Measurements from ENCODE around the gene RIPOR3.
"Not testable (repeated sequence)": the region's sequence is repeated elsewhere in the genome, so short reads cannot be mapped to it uniquely, and the experiment has no call there.

RIPOR3 gene

DNA sequence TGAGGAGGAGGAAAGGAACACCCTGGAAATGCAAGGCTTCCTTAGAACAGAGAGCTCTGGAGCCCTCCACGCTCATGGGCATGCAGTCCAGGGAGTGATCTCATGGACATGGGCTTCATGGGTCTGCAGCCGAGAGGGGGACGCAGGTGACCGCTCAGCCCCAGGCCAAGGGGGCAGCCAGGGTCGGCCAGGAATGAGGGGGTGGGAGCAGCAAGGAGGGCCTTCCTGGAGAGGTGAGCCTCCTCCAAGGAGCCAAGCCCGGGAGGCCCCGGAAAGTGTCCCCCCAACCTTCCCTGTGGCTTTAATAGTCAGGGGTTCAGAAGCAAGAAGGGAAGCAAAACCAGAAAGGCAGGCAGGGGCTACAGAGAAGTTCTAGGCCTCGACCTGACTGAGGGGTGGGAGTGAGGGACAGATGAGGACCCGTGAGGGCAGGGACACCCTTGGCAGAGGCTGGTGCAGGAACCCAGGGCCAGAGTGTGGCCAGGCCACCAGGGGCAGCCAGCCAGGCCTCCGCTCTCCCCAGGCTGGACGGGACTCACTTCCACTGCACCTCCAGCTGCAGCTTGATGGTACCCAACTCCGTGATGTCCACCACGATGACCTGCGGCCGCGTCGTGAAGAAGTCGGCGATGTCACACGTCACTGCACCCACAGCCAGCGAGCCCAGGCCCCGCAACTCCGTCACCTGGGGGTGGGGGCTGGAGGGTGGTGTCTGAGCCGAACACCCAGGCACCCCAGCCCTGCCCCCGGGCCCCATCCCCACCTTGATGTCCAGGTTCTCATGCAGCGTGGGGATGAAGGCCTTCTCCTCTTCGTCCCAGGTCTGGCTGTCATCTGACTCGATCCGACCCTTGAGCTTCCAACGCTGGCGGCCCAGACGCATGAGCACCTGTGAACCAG, 83.2 kb downstream of the RIPOR3 start:
- no peak for DNase-seq
- no peak for TF ChIP-seq POLR2A (IDR thresholded peaks at IDR 0.05; ENCODE audit: low read length)
- TF ChIP-seq GATA1 (IDR thresholded peaks at IDR 0.05; ENCODE audit: low read depth, low read length) = no peak

DNA sequence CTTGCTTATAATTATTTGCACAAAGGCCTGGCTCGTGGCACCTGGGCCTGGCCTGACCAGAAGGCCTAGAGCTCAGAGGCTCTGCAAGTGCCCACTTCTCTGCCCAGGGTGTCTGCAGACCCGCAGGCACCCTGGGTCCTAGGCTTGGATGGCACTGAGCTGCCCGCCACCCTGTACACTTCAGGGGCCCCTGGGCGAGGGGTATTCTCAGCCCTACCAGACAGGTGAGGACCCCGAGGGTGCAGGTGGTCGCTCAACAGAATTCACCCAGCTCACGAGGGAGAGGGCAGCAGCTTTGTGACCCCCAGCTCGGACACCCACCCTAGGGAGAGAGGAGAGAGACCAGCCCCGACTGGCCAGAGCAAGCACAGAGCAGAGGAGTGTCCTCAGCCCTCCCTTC, 83.9 kb downstream of the RIPOR3 start:
- no peak for DNase-seq
- TF ChIP-seq GATA1 (IDR thresholded peaks at IDR 0.05; ENCODE audit: low read depth, low read length) (no peak), POLR2A (IDR thresholded peaks at IDR 0.05; ENCODE audit: low read length) (no peak)

GRCh38 chr20:50605136-50605535, 86.2 kb downstream of the RIPOR3 start:
- no peak for DNase-seq
- TF ChIP-seq POLR2A (IDR thresholded peaks at IDR 0.05; ENCODE audit: low read length) = no peak
- no peak for TF ChIP-seq GATA1 (IDR thresholded peaks at IDR 0.05; ENCODE audit: low read depth, low read length)

GRCh38 chr20:50604451-50604850, 86.9 kb downstream of the RIPOR3 start:
- DNase-seq = no peak
- TF ChIP-seq POLR2A (IDR thresholded peaks at IDR 0.05; ENCODE audit: low read length) = no peak
- no peak for TF ChIP-seq GATA1 (IDR thresholded peaks at IDR 0.05; ENCODE audit: low read depth, low read length)

GRCh38 chr20:50602432-50603088, 88.8 kb downstream of the RIPOR3 start:
- TF ChIP-seq GATA1 (IDR thresholded peaks at IDR 0.05; ENCODE audit: low read depth, low read length) = no peak
- no peak for TF ChIP-seq POLR2A (IDR thresholded peaks at IDR 0.05; ENCODE audit: low read length)
- no peak for DNase-seq

DNA sequence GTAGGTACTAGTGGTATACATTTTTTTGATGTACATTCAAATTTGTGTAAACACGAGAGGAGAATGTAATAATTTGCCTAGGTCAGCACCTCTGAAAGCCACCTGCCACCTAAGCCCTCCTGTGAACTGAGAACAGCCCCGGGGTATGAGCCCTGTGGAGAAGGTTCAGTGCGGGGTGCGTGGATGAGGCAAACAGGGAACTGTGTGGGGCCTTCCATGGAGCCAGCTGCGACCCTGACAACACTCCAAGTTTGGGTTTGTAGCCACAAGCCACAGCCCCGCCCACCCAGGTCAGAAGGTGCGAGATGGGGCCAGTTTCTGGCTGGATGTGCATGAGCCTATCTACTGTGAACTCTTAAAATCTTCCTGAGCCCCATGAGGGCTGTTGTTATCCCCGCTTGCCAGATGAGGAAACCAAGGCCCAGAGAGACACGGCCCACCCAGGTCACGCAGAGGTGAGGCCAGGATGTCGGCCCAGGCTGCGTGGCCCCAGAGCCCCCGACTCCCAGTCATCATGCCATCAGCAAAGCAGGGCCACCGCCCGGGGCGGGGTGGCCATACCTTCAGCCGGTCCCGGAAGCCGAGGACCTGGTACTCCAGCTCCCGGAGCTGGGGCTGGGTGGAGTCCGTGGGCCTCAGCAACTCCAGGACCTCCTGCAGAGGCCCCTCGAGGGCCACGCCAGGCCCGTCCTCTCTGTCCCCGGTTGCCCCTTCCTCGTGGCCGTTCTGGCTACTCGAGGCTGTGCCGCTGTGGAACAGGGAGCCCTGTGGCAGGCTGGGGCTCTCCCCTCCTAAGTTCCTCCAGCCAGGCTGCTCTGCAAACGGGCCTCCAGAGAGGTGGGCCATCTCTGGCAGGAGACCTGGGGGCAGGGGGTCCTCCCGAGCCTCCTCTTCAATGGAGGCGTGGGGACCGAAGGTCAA, 89.6 kb downstream of the RIPOR3 start:
- DNase-seq = no peak
- TF ChIP-seq POLR2A (IDR thresholded peaks at IDR 0.05; ENCODE audit: low read length) (no peak), GATA1 (IDR thresholded peaks at IDR 0.05; ENCODE audit: low read depth, low read length) (no peak)

DNA sequence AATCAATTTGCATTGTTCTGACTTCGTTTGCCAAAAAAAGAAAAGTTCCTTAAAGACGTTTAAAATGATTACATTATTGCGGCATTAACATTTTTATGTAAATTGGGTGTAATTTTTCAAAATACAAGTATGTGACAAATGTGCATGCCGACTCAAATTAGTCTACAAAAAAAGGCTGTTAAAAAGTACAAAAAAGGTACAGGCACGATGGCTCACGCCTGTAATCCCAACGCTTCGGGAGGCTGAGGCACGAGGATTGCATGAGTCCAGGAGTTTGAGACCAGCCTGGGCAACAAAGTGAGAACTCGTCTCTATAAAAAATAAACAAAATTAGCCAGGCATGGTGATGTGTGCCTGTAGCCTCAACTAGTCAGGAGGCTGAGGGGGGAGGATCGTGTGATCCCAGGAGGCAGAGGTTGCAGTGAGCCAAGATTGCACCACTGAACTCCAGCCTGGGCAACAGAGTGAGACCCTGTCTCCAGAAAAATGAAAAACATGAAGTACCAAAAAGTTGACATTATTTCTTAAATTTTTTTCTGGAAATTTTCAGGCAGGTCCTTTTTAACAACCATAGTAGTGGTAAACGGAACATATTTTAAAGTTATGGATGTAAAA, 91.0 kb downstream of the RIPOR3 start:
- no peak for TF ChIP-seq POLR2A (IDR thresholded peaks at IDR 0.05; ENCODE audit: low read length)
- DNase-seq = no peak

- not testable (repeated sequence) for DNase-seq
Observed at GRCh38 chr20:50598768-50599167, 92.6 kb downstream of the RIPOR3 start.

DNA sequence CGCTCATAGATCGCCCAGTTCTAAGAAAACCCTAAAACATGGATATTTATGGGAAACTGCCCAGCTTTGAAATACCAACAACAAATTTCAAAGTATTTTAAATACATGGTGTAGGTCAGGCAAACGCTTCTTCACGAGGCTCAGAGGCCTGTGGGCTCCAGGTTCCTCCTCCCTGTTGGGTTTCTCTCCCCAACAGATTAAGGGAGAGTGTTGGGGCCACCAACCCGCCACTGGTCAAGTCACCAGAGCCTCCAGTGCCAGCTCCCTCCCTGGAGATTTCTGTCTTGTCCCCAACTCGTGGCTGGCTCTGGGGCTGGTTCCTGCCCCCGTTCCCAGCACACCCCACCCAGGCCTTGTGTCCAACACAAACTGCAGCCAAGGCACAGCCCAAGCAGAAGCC, 93.3 kb downstream of the RIPOR3 start:
- DNase-seq = no peak
- TF ChIP-seq GATA1 (IDR thresholded peaks at IDR 0.05; ENCODE audit: low read depth, low read length) = no peak
- TF ChIP-seq POLR2A (IDR thresholded peaks at IDR 0.05; ENCODE audit: low read length) = no peak

DNA sequence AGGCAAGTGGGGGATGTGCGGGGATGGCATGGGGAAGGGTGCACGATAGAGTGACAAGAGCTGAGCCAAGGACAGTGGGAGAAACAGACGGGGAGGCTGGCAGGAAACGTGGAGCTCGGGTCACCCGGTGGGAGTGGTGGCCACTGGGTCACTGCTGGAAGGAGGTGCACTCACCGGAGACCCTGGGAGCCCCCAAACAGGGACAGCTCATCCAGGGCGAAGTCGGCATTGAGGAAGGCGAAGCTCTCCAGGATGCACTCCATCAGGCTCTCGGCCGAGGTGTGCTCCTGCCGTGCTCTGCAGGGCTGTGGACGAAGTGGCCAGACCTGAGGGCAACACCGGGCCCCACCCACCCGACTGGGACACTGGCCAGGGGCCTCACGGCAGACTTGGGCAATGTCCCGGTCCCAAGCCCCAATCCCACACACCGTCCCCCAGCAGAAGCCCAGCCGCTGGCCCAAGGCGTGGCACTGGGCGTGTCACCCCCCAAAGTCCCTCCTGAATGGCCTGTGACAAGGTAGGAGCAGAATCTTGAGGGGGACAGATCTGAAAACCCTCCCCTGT, 93.9 kb downstream of the RIPOR3 start:
- TF ChIP-seq GATA1 (IDR thresholded peaks at IDR 0.05; ENCODE audit: low read depth, low read length) = no peak
- TF ChIP-seq POLR2A (IDR thresholded peaks at IDR 0.05; ENCODE audit: low read length) = no peak
- no peak for DNase-seq

DNA sequence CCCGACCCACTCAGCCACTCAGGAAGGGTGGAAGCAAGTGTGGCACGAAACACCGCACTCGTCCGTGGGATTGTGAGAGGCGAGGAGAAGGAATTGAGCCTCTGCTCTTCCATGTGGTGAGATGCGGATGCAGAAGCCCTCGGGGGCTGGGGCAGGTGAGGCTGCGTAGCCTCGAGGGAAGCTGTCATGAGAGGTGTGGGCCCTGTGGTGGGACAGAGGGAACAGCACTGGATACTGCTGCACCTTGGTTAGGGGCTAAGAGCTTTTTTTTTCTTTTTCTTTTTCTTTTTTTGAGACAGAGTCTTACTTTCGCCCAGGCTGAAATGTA, 94.7 kb downstream of the RIPOR3 start:
- no peak for DNase-seq
- no peak for TF ChIP-seq POLR2A (IDR thresholded peaks at IDR 0.05; ENCODE audit: low read length)
- no peak for TF ChIP-seq GATA1 (IDR thresholded peaks at IDR 0.05; ENCODE audit: low read depth, low read length)

GRCh38 chr20:50595988-50596693, 95.2 kb downstream of the RIPOR3 start:
- TF ChIP-seq POLR2A (IDR thresholded peaks at IDR 0.05; ENCODE audit: low read length) (no peak), GATA1 (IDR thresholded peaks at IDR 0.05; ENCODE audit: low read depth, low read length) (no peak)
- no peak for DNase-seq

DNA sequence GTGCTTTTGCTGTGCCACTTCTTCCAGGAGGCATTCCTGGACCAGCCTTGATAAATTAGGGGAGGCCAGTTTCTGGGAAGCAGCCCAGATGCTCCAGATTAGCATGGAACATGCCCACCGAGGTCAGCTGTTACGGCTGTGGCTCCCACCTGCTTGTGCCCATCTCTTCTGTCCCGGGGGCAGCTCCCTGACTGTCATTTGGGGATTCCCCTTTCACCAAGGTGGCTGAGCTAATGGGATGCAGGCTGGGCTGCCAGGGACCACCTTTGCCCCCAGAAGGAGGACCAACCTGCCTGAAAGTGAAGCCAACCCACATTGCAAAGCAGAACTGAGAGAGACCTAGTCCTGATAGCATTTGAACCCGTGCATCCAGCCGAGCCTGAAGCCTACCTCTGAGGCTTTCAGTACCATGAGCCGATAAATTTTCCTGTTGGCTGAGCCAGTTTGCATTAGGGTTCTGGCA, 95.9 kb downstream of the RIPOR3 start:
- TF ChIP-seq GATA1 (IDR thresholded peaks at IDR 0.05; ENCODE audit: low read depth, low read length) = no peak
- TF ChIP-seq POLR2A (IDR thresholded peaks at IDR 0.05; ENCODE audit: low read length) = no peak
- no peak for DNase-seq
